GM18867 (cell line): ENCODE data around the gene TMEM131.

Source experiments
- ATAC-seq: cut with Tn5 transposase; IDR thresholded peaks from one replicate; pipeline ENCODE4 v1.9.1; 2021; ENCODE audit warnings: mild to moderate bottlenecking, moderate library complexity; ENCODE audit not compliant: unreplicated experiment

TMEM131 gene

GRCh38 chr2:97994476-97994875 lies 1.3 kb downstream of the TMEM131 start:
- no peak for ATAC-seq

- ATAC-seq = no peak
These were observed 1.8 kb downstream of the TMEM131 start for GRCh38 chr2:97993926-97994325.

- no peak for ATAC-seq
These were observed 2.6 kb downstream of the TMEM131 start for GRCh38 chr2:97992836-97993825.

- no peak for ATAC-seq
These were observed 4.5 kb downstream of the TMEM131 start for GRCh38 chr2:97991081-97991856.

GRCh38 chr2:97988722-97989121 lies 7.0 kb downstream of the TMEM131 start:
- peak; percentile 56 for ATAC-seq

- no peak for ATAC-seq
These were observed 9.8 kb downstream of the TMEM131 start for GRCh38 chr2:97985998-97986397.

- no peak for ATAC-seq
These were observed 12.1 kb downstream of the TMEM131 start for GRCh38 chr2:97983698-97984097.

- ATAC-seq = no peak
These were observed 12.6 kb downstream of the TMEM131 start for GRCh38 chr2:97983134-97983533.

- no peak for ATAC-seq
These were observed 13.1 kb downstream of the TMEM131 start for GRCh38 chr2:97982621-97983020.

- no peak for ATAC-seq
These were observed 13.8 kb downstream of the TMEM131 start for GRCh38 chr2:97981961-97982360.

GRCh38 chr2:97979904-97980303 lies 15.8 kb downstream of the TMEM131 start:
- no peak for ATAC-seq

GRCh38 chr2:97974471-97974870 lies 21.3 kb downstream of the TMEM131 start:
- ATAC-seq = no peak

- no peak for ATAC-seq
These were observed 25.3 kb downstream of the TMEM131 start for GRCh38 chr2:97970293-97971060.

GRCh38 chr2:97969081-97970067 lies 26.4 kb downstream of the TMEM131 start:
- ATAC-seq = no peak

- ATAC-seq = no peak
These were observed 27.7 kb downstream of the TMEM131 start for GRCh38 chr2:97967931-97968627.

GRCh38 chr2:97967216-97967592 lies 28.5 kb downstream of the TMEM131 start:
- ATAC-seq = peak; percentile 9

GRCh38 chr2:97966545-97967215 lies 29.1 kb downstream of the TMEM131 start:
- ATAC-seq = peak; percentile 44

GRCh38 chr2:97965116-97965515 lies 30.6 kb downstream of the TMEM131 start:
- ATAC-seq = no peak

- no peak for ATAC-seq
These were observed 31.9 kb downstream of the TMEM131 start for GRCh38 chr2:97963880-97964279.
